Uterus (tissue), 2 donors: ENCODE data around the gene C19orf25.

Source experiments
- CTCF ChIP-seq, 4 experiments: fragments of 200-600 bp in 2 of 4; fragments of 450-650 bp in 2 of 4; sonication (generic) in 2 of 4; IDR thresholded peaks; one replicate each; pipeline ENCODE4 v1.5.1; 2016 to 2019; ENCODE audit warnings: antibody characterized with exemption in 4 of 4, mild to moderate bottlenecking in 2 of 4, moderate library complexity in 1 of 4
- POLR2A ChIP-seq, 2 donors: fragments of 450-650 bp; IDR thresholded peaks; one replicate each; pipeline ENCODE4 v1.6.1; 2016; ENCODE audit warnings: antibody characterized with exemption in 2 of 2, mild to moderate bottlenecking in 1 of 2, moderate library complexity in 1 of 2

GRCh38 chr19:1492474-1493006, 13.5 kb upstream of the C19orf25 start:
- TF ChIP-seq CTCF (IDR thresholded peaks at IDR 0.05) (no peak), POLR2A (IDR thresholded peaks at IDR 0.05) (no peak)
